Thoracic aorta (tissue), 2 donors: Measurements from ENCODE around the gene SLC22A23. TPM values are rescaled to one million over a fixed set of nuclear protein-coding genes. Genes with fewer than 3 reads are reported as not detected.

Experiments used
- ATAC-seq: fragments of 150-250 bp; one replicate; pipeline ENCODE4 v1.8.0; 2017; ENCODE audit warnings: low read depth; ENCODE audit not compliant: insufficient number of reproducible peaks, low FRiP score
- DNase-seq: peaks from one replicate; pipeline ENCODE4 v3.0.0-alpha.2; 2020; ENCODE audit warnings: low spot score
- H3K27ac ChIP-seq, 2 donors: fragments of 200-600 bp; sonication (generic); 1 replicate in 1 of 2; 2 replicates in 1 of 2; pipeline ENCODE4 v1.5.1; 2016; ENCODE audit warnings: mild to moderate bottlenecking in 2 of 2, moderate library complexity in 2 of 2
- H3K27me3 ChIP-seq: fragments of 200-600 bp; sonication (generic); replicated peaks from 2 replicates; pipeline ENCODE4 v1.6.0; 2016; ENCODE audit warnings: mild to moderate bottlenecking; ENCODE audit not compliant: insufficient read depth
- H3K36me3 ChIP-seq: fragments of 200-600 bp; sonication (generic); one replicate; pipeline ENCODE4 v1.5.1; 2016
- H3K4me1 ChIP-seq, 2 donors: fragments of 200-600 bp; sonication (generic); 1 replicate in 1 of 2; 2 replicates in 1 of 2; pipeline versions ENCODE4 v1.5.1 to v1.6.0; 2016; ENCODE audit warnings: low read depth in 2 of 2, mild to moderate bottlenecking in 1 of 2; ENCODE audit not compliant: control insufficient read depth in 1 of 2
- H3K4me3 ChIP-seq: fragments of 200-600 bp; sonication (generic); 2 replicates; pipeline ENCODE4 v1.5.1; 2016; ENCODE audit warnings: mild to moderate bottlenecking
- H3K9me3 ChIP-seq: fragments of 200-600 bp; sonication (generic); 2 replicates; pipeline ENCODE4 v1.5.1; 2016
- total RNA-seq, 2 donors: library from RNA; depleted of rRNA; stranded (reverse); fragments of >200 nt; gene quantifications; one replicate each; pipeline versions ENCODE4 v1.1.0 to v1.2.3, GENCODE V29; 2016
- TF ChIP-seq, protein P1 (sequence below): fragments of 200-600 bp; sonication (generic); IDR thresholded peaks from one replicate; pipeline ENCODE4 v1.5.1; 2019; ENCODE audit warnings: antibody characterized with exemption

The SLC22A23 gene
- total RNA-seq, 2 donors from 2014 or later = 5.1 to 9.7 TPM

- no peak overlapping the region for H3K27ac ChIP-seq
- no peaks in the 10 kb centered on the region for H3K36me3 ChIP-seq
- no peaks in the 10 kb centered on the region for H3K4me1 ChIP-seq
- ATAC-seq (no peak), DNase-seq (no peak)
- no peaks in the 10 kb centered on the region for H3K27me3 ChIP-seq
- H3K9me3 ChIP-seq = no peaks in the 10 kb centered on the region
- H3K4me3 ChIP-seq = no peak overlapping the region
- TF ChIP-seq, protein P1, sequence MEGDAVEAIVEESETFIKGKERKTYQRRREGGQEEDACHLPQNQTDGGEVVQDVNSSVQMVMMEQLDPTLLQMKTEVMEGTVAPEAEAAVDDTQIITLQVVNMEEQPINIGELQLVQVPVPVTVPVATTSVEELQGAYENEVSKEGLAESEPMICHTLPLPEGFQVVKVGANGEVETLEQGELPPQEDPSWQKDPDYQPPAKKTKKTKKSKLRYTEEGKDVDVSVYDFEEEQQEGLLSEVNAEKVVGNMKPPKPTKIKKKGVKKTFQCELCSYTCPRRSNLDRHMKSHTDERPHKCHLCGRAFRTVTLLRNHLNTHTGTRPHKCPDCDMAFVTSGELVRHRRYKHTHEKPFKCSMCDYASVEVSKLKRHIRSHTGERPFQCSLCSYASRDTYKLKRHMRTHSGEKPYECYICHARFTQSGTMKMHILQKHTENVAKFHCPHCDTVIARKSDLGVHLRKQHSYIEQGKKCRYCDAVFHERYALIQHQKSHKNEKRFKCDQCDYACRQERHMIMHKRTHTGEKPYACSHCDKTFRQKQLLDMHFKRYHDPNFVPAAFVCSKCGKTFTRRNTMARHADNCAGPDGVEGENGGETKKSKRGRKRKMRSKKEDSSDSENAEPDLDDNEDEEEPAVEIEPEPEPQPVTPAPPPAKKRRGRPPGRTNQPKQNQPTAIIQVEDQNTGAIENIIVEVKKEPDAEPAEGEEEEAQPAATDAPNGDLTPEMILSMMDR = no peak
These were observed 164.9 kb downstream of the SLC22A23 start for GRCh38 chr6:3291987-3292386.

DNA sequence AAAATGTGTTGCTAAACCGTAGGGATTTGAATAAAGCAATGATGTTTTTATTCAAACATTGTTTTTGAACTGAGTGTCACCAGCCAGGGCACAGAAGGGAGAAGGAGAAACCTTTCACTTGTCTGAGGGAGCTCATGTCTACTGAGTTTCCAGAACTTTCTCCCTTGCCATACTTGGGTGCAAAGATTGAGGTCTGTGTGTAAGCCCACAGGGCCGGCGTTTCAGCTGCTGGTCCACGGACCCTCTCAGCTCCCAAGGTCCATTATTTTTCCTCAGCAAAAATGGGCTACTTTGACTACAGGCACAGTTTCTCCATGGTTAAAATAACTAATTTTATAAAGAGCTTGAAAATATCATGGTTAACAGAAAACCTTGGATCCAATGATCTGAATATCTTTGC is 165.5 kb downstream of the SLC22A23 start:
- no peaks in the 10 kb centered on the region for H3K4me1 ChIP-seq
- no peaks in the 10 kb centered on the region for H3K9me3 ChIP-seq
- no peak for DNase-seq
- ATAC-seq = no peak
- no peaks in the 10 kb centered on the region for H3K27me3 ChIP-seq
- no peaks in the 10 kb centered on the region for H3K36me3 ChIP-seq
- TF ChIP-seq, protein P1 = no peak
- no peak overlapping the region for H3K4me3 ChIP-seq
- H3K27ac ChIP-seq = no peak overlapping the region

DNA sequence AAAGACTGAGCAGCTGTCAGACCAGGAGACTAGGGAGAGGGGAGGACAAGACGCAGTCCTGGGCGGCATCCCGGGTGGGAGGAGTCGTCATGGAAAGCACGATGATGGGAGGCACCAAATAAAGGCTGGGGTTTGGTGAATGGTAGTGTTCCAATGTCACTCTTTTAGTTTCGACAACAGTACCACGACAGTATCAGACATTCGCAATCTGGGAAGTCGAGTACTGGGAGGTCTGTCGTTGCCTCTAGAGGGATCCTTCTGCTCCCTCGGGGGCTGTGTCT is 166.0 kb downstream of the SLC22A23 start:
- Histone ChIP-seq H3K36me3 (no peaks in the 10 kb centered on the region), H3K27ac (no peak overlapping the region), H3K4me3 (no peak overlapping the region), H3K27me3 (no peaks in the 10 kb centered on the region), H3K9me3 (no peaks in the 10 kb centered on the region), H3K4me1 (no peaks in the 10 kb centered on the region)
- no peak for ATAC-seq
- DNase-seq = no peak
- TF ChIP-seq, protein P1 = no peak

- DNase-seq (no peak), ATAC-seq (no peak)
- no peaks in the 10 kb centered on the region for H3K4me1 ChIP-seq
- H3K4me3 ChIP-seq = no peak overlapping the region
- TF ChIP-seq, protein P1 = no peak
- H3K36me3 ChIP-seq = no peaks in the 10 kb centered on the region
- H3K9me3 ChIP-seq = no peaks in the 10 kb centered on the region
- no peak overlapping the region for H3K27ac ChIP-seq
- no peaks in the 10 kb centered on the region for H3K27me3 ChIP-seq
These were observed 166.5 kb downstream of the SLC22A23 start for GRCh38 chr6:3290149-3290930.

DNA sequence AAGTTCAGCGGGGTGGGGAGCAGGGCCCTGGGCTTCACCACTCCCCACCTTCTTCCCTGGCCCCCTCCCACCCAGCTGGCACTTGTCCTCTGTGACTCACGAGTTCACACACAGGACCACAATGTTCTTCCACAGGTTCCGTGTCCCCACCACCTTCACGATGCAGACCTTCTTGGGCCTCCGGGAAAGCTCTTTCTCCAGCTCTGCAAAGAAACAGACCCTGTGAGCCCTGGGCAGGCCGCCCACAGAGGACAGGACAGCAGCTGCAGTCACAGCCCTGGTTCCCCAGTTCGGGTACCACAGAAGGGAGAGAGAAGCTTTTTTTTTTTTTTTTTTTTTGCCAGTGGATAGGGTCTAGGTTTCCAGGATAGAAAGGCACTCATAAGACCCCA is 167.2 kb downstream of the SLC22A23 start:
- TF ChIP-seq, protein P1 = no peak
- no peak overlapping the region for H3K4me3 ChIP-seq
- H3K9me3 ChIP-seq = no peaks in the 10 kb centered on the region
- DNase-seq (no peak), ATAC-seq (no peak)
- H3K27ac ChIP-seq = no peak overlapping the region
- H3K36me3 ChIP-seq = no peaks in the 10 kb centered on the region
- H3K4me1 ChIP-seq = no peaks in the 10 kb centered on the region
- H3K27me3 ChIP-seq = no peaks in the 10 kb centered on the region
